ENCODE data around the gene PROB1. TPM values are rescaled to one million over a fixed set of nuclear protein-coding genes. Genes with fewer than 3 reads are reported as not detected.
A peak's percentile ranks its signal among the peaks of the same experiment; 100 is the strongest.

Gene PROB1
- total and polyA plus RNA-seq, 9 of the 15 experiments (the other 6 are each of a cell fraction or from before 2014, with no cell fraction given) = 0.01 to 1.8 (median 0.47) TPM

GRCh38 chr5:139385061-139386049 is 9.5 kb downstream of the PROB1 start (continued):
- TF ChIP-seq MGA (IDR thresholded peaks at IDR 0.05) (0 out of 2 replicates have a peak, but pooled peaks have one; percentile 32), ZBTB17 (CRISPR knock-in tag; IDR thresholded peaks at IDR 0.05) (peak; percentile 88), TGIF2 (CRISPR knock-in tag; IDR thresholded peaks at IDR 0.05) (no peak), ARID4B (CRISPR knock-in tag; IDR thresholded peaks at IDR 0.05) (no peak), RB1 (IDR thresholded peaks at IDR 0.05; ENCODE audit: low read depth) (peak; percentile 20; the same call in 1 of the 2 replicates), KLF16 (IDR thresholded peaks at IDR 0.05) (no peak), JUND (IDR thresholded peaks at IDR 0.05; ENCODE audit: borderline replicate concordance, low read depth, low read length) (0 out of 2 replicates have a peak, but pooled peaks have one; percentile 18), JUND (tag; IDR thresholded peaks at IDR 0.05; ENCODE audit: borderline replicate concordance, low read depth, low read length) (no peak; the same call in 2 of the 3 replicates), RCOR1 (IDR thresholded peaks at IDR 0.05; ENCODE audit: borderline replicate concordance in 1 of 2, low read depth in 2 of 2, low read length in 2 of 2) (no peak), RFX7 (CRISPR knock-in tag; IDR thresholded peaks at IDR 0.05) (no peak)
